ENCODE data around the gene PSORS1C2. TPM values are rescaled to one million over a fixed set of nuclear protein-coding genes. Genes with fewer than 3 reads are reported as not detected.

Gene PSORS1C2
- polyA plus RNA-seq, 1 of the 3 experiments (the other 2 are of a cell fraction): not detected

DNA sequence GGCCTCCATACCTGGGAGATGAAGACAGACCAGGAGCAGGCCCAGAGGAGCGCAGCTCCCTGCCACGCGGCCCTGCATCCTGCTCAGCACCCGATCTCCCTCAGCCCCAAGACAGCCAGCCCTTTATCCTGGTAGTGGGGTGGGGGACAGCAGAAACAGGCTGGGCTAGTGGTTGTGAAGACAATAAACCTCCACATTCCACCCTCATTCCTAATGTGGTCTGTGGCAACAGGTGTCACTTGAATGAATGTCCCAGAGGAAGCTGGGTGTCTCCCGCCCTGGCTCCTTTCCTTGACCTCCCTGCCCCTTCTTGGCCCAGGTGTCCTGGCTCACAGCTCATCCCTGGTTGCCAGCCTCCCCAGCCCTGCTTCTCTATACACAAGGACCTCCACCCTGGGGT lies 26.4 kb downstream of the PSORS1C2 start, which contains the start of gene C6orf15:
Gene C6orf15 (minus strand): TSS at position 98 of the 400 bp plus-strand sequence. CDS start 20 bp downstream, at position 78.
- Histone ChIP-seq H3K27me3 (ENCODE audit: insufficient read depth) (no peaks in the 10 kb centered on the region; the same call in 1 of the 2 replicates), H2AFZ (ENCODE audit: low read depth) (no peak within 1 kb of the TSS; the same call in 1 of the 2 replicates), H3K9ac (no peak within 1 kb of the TSS), H3K27ac (ENCODE audit: low read depth in 2 of 2, low read length in 1 of 2) (no peak within 1 kb of the TSS), H3F3A (replicated peaks; ENCODE audit: insufficient read depth) (peaks cover 5% of the 10 kb centered on the region), H3K36me3 (replicated peaks in 1 of 2; ENCODE audit: control insufficient read depth in 1 of 2, insufficient read depth in 2 of 2, low read length in 1 of 2) (no peaks in the 10 kb centered on the region), H3K4me1 (ENCODE audit: control insufficient read depth in 1 of 2, insufficient read depth in 2 of 2, low read depth in 1 of 2, low read length in 1 of 2) (peaks cover 2 to 12% of the 10 kb centered on the region in 2 experiments; a peak in 3 of 4 replicates), H3K79me2 (ENCODE audit: insufficient read depth) (peaks cover 20% of the 10 kb centered on the region), H3K9me2 (no peaks in the 10 kb centered on the region), H3K4me2 (peak within 1 kb of the TSS; percentile 85; the same call in 1 of the 2 replicates), H3K4me3 (ENCODE audit: low read depth in 2 of 2, low read length in 1 of 2) (no peak within 1 kb of the TSS), H3K9me3 (no peaks in the 10 kb centered on the region), H4K20me1 (ENCODE audit: insufficient read depth) (no peaks in the 10 kb centered on the region)
- TF ChIP-seq RCOR1 (IDR thresholded peaks at IDR 0.05; ENCODE audit: low read length) (no peak), FOSL2 (IDR thresholded peaks at IDR 0.05; ENCODE audit: borderline replicate concordance, low read depth) (no peak), GABPA (IDR thresholded peaks at IDR 0.05; ENCODE audit: low read depth) (no peak), YY1 (IDR thresholded peaks at IDR 0.05; ENCODE audit: low read depth) (no peak), GATA2 (CRISPR knock-in tag; IDR thresholded peaks at IDR 0.05) (no peak), TEAD4 (IDR thresholded peaks at IDR 0.05; ENCODE audit: borderline replicate concordance, insufficient read depth) (no peak), RFX5 (IDR thresholded peaks at IDR 0.05; ENCODE audit: low read length) (no peak), NFIC (IDR thresholded peaks at IDR 0.05; ENCODE audit: borderline replicate concordance) (no peak), USF2 (IDR thresholded peaks at IDR 0.05; ENCODE audit: borderline replicate concordance, low read depth, low read length) (no peak), MXI1 (IDR thresholded peaks at IDR 0.05; ENCODE audit: low read depth, low read length) (no peak), REST (IDR thresholded peaks at IDR 0.05; ENCODE audit: low read depth, low read length) (no peak), RAD21 (IDR thresholded peaks at IDR 0.05; ENCODE audit: low read length) (no peak), CTCF (IDR thresholded peaks at IDR 0.05) (no peak), FOXJ3 (CRISPR knock-in tag; IDR thresholded peaks at IDR 0.05) (no peak), TAF1 (IDR thresholded peaks at IDR 0.05; ENCODE audit: borderline replicate concordance, low read depth, low read length) (no peak), NRF1 (IDR thresholded peaks at IDR 0.05; ENCODE audit: low read depth, low read length) (no peak), MEF2A (IDR thresholded peaks at IDR 0.05; ENCODE audit: borderline replicate concordance, low read depth) (no peak), EZH2phosphoT487 (IDR thresholded peaks at IDR 0.05; ENCODE audit: borderline replicate concordance, low read depth) (no peak)
- ChIA-PET CTCF (interaction anchor here (1.2 to 4.8 kb wide), 5 partner anchors 15 to 254 kb away, joined by 3 to 20 read pairs (median 4); no protein-coding TSS in a partner anchor), POLR2A (no interaction called here)
- 87% methylated on average over 5 of the region's 5 CpGs for WGBS (ENCODE audit: low lambda C conversion rate)
- DNase-seq: no peak
